Chondrocyte (in vitro differentiated cells): ENCODE data around the gene SGSM2. TPM values are rescaled to one million over a fixed set of nuclear protein-coding genes. Genes with fewer than 3 reads are reported as not detected.

Source experiments
- DNase-seq: peaks from one replicate; pipeline ENCODE4 v3.0.0; 2021; ENCODE audit warnings: mixed read lengths, low spot score
- H3K27ac Mint-ChIP-seq: one replicate; pipeline ENCODE4 v1.8.0; 2021; ENCODE audit warnings: mild to moderate bottlenecking, moderate library complexity, mixed read lengths; ENCODE audit not compliant: unreplicated experiment
- H3K27me3 Mint-ChIP-seq: 2 replicates; pipeline ENCODE4 v1.8.0; 2021; ENCODE audit warnings: low read depth, mixed read lengths
- H3K36me3 Mint-ChIP-seq: 2 replicates; pipeline ENCODE4 v1.8.0; 2021; ENCODE audit warnings: low read depth, mixed read lengths
- H3K4me1 Mint-ChIP-seq: 2 replicates; pipeline ENCODE4 v1.8.0; 2021; ENCODE audit warnings: low read depth, mild to moderate bottlenecking, mixed read lengths
- H3K4me3 Mint-ChIP-seq: one replicate; pipeline ENCODE4 v1.8.0; 2021; ENCODE audit warnings: mild to moderate bottlenecking, moderate library complexity, mixed read lengths; ENCODE audit not compliant: unreplicated experiment
- H3K9me3 Mint-ChIP-seq: 2 replicates; pipeline ENCODE4 v1.8.0; 2021; ENCODE audit warnings: low read depth, mixed read lengths
- CTCF ChIP-seq: fragments of 200-600 bp; sonication (generic); IDR thresholded peaks from 2 replicates; pipeline ENCODE4 v1.5.0; 2021; ENCODE audit warnings: antibody characterized with exemption, mild to moderate bottlenecking, moderate library complexity
- total RNA-seq: library from RNA; stranded (reverse); gene quantifications from 3 replicates; pipeline ENCODE4 v1.2.1, GENCODE V29; 2021

SGSM2 gene
- total RNA-seq, 1 donor from 2014 or later, result 43.2 TPM

- TF ChIP-seq CTCF, result no peak
- H3K9me3 Mint-ChIP-seq, result no peaks in the 10 kb centered on the region
- no peak for DNase-seq
- no peak overlapping the region for H3K4me3 Mint-ChIP-seq
- H3K27me3 Mint-ChIP-seq, result no peaks in the 10 kb centered on the region
- peaks cover 5% of the 10 kb centered on the region for H3K36me3 Mint-ChIP-seq
- H3K4me1 Mint-ChIP-seq, result peaks cover 2% of the 10 kb centered on the region
- H3K27ac Mint-ChIP-seq, result no peak overlapping the region
These were observed 31.7 kb downstream of the SGSM2 start for GRCh38 chr17:2369039-2369438.

GRCh38 chr17:2369551-2370210, 32.4 kb downstream of the SGSM2 start:
- H3K27me3 Mint-ChIP-seq, result no peaks in the 10 kb centered on the region
- H3K4me1 Mint-ChIP-seq, result peaks cover 4% of the 10 kb centered on the region
- H3K27ac Mint-ChIP-seq, result no peak overlapping the region
- no peak for DNase-seq
- peaks cover 2% of the 10 kb centered on the region for H3K36me3 Mint-ChIP-seq
- TF ChIP-seq CTCF, result peak; percentile 48
- no peak overlapping the region for H3K4me3 Mint-ChIP-seq
- H3K9me3 Mint-ChIP-seq, result no peaks in the 10 kb centered on the region

- Mint-ChIP-seq H3K27ac (no peak overlapping the region), H3K27me3 (no peaks in the 10 kb centered on the region), H3K36me3 (peaks cover 2% of the 10 kb centered on the region), H3K4me3 (no peak overlapping the region), H3K9me3 (no peaks in the 10 kb centered on the region), H3K4me1 (peaks cover 9% of the 10 kb centered on the region)
- no peak for DNase-seq
- no peak for TF ChIP-seq CTCF
These were observed 32.9 kb downstream of the SGSM2 start for GRCh38 chr17:2370211-2370589.

GRCh38 chr17:2371183-2372130, 34.2 kb downstream of the SGSM2 start:
- Mint-ChIP-seq H3K4me1 (peaks cover 10% of the 10 kb centered on the region), H3K9me3 (no peaks in the 10 kb centered on the region), H3K4me3 (no peak overlapping the region), H3K27me3 (no peaks in the 10 kb centered on the region), H3K36me3 (peaks cover 2% of the 10 kb centered on the region), H3K27ac (no peak overlapping the region)
- peak; percentile 94 for DNase-seq
- no peak for TF ChIP-seq CTCF

- TF ChIP-seq CTCF, result no peak
- no peaks in the 10 kb centered on the region for H3K27me3 Mint-ChIP-seq
- H3K4me3 Mint-ChIP-seq, result no peak overlapping the region
- peaks cover 2% of the 10 kb centered on the region for H3K36me3 Mint-ChIP-seq
- peak; percentile 88 for DNase-seq
- H3K4me1 Mint-ChIP-seq, result peaks cover 10% of the 10 kb centered on the region
- H3K27ac Mint-ChIP-seq, result no peak overlapping the region
- H3K9me3 Mint-ChIP-seq, result no peaks in the 10 kb centered on the region
These were observed 34.9 kb downstream of the SGSM2 start for GRCh38 chr17:2372180-2372579.
